Stimulated activated CD8-positive, alpha-beta memory T cell treated with anti-CD3 and anti-CD28 coated beads, Interleukin-7, amount 100 ng/mL, for 24 hours (primary cell): ENCODE data around the gene PATJ.
"Not testable (repeated sequence)": the region's sequence is repeated elsewhere in the genome, so short reads cannot be mapped to it uniquely, and the experiment has no call there.

Experiments used
- DNase-seq: peaks from one replicate; pipeline ENCODE4 v3.0.0-alpha.2; 2020; ENCODE audit warnings: low read depth

Gene PATJ

DNA sequence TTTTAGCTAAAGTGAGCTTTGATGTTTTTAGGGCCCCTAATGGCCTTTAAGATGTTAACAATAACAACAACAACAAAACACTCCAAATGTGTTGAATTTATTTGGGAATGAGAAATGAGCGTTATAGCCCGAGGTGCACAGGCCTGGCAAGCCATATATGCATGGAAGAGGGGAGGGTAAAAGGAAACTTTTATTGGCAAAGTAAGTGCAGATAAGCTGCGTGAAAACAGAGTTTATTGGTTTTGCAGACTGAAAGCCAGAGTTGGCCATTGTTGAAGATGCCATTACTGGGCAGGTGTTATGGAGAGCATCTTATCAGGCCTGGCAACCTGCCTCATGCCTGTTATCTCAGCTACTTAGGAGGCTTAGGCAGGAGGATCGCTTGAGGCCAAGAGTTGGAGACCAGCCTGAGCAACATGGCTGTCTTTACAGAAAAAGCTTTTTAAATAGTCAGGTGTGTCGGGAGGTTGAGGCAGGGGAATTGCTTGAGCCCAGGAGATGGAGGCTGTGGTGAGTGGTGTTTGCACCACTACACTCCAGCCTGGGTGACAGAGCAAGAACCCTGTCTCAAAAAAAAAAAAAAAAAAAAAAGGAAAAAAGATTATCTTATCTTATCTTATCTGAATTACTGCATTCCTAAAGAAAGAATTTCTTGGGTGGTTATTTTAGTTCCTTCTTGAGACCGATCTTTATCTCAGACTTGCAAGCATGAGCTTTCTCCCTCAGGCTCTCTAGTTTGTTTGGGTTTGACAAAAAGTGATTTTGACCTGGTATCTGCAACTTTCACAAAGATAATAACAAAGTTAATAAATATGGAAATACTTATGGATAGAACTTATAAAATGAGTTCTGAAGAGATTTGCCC, 1.7 kb downstream of the PATJ start:
- DNase-seq: no peak

DNA sequence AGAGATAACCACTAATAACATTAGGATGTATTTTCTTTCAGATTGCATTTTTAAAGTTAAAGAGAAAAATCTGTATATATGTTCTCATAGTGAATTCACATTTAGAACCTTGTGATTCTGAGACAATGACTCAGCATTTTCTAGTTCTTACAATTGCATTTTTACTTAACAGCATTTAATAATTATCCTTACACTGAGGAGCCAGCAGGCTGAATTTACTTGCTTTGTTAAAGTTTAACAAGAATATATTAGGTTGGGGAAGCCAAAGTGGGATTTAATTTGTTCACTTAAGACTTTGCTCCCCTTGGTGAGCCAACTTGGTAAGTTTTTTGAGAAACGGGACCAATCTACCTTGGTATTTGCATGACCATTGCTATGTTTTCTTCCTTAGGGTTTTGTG, 4.5 kb downstream of the PATJ start:
- DNase-seq: no peak

DNA sequence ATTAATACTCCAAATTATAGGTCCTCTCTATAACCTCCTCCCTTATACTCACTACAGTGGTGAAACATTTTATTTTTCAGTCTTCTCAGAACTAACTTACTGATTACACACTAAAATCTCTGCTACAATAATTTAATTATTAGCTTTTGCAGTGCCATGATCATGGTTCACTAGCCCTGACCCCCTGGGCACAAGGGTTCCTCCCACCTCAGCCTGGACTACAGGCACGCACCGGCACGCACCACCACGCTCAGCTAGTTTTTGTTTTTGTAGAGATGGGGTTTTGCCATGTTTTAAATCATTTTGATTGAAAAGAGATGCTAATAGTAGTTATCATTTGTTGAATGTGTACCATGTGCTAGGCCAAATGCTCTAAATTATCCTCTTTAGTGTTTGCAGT, 6.3 kb downstream of the PATJ start:
- DNase-seq: no peak

DNA sequence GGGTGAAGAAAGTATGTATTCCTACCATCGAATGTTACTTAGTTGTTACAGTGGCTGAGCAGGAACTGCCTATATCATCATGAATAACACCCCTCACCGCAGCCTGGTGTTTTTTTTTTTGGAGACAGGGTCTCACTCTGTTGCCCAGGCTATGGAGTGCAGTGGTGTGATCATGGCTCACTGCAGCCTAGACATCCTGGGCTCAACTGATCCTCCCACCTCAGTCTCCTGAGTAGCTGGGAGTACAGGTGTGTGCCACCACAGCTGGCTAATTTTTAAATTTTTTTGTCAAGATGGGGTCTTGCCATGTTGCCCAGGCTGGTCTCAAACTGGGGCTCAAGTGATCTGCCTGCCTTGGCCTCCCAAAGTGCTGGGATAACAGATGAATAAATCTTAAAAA, 7.3 kb downstream of the PATJ start:
- DNase-seq: no peak

DNA sequence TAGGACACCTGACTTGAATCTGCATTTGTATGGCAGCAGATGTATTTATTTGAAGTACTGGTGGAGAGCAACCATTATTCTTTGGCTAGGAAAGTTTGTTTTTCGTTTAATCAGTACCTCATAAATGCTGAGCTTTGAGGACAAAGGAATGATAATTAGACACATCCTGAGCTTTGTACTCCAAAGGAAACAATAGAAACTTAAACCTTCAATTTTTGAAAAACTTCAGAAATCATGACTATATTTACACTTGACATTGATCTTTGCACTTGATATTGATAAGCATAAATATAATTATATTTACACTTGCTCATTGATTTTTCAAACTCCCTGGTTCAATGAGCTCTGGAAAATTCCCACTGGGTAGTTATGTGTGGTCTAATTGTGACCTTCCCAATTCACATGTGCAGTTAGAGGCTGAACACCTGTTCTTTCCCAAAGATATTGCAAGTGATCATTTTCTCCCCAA, 10.7 kb downstream of the PATJ start:
- DNase-seq: no peak

DNA sequence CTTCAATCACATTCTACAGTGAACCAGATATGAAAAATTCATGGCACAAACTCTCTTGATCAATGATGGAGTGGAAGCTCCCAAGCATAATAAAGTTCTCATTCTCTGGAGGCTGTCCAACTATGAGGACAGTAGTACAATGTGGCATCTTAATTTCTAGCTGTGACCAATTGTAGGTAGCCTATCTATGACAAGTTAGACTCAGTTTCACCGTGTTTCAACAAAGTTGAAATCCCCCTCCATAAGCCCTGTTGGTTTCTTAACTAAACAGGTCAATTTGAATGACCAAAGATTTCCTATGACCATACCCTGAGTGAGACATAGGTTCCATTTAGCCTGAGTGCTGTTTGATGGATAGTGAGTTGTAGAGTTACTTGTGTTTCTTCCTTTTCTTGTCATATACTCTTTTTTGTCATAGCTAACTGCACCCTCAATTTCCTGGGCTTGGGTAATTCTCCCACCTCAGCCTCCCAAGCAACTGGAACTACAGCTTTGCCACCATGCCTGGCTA, 11.8 kb downstream of the PATJ start:
- DNase-seq: no peak

DNA sequence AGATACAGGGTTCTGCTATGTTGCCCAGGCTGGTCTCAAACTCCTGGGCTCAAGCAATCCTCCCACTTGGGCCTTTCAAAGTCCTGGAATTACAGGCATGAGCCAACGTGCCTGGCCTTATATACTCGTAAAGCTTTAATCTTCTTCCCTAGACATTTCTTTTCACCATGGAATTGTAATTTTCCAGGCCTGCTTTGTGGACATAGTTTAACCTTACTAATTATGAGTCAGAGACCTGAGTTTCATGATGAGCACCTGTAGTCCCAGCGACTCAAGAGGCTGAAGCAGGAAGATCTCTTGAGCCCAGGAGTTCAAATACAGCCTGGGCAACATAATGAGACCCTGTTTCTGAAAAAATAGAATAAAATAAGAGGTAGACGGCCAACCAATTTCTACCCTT, 12.3 kb downstream of the PATJ start:
- no peak for DNase-seq

DNA sequence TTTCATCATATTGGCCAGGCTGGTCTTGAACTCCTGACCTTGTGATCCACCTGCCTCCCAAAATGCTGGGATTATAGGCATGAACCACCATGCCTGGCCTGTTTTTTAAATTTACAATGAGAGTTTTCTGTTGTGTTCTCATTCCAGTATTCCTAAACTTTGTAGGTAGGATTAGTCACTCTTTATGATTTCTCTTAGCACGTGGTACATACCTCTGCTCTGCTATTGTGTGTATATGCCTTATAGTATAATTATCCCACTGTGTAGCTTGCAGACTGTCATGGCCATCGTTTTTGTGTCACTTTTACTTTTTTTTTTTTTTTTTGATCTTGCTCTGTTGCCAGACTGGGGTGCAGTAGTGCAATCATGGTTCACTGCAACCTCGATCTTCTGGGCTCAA, 14.5 kb downstream of the PATJ start:
- DNase-seq: no peak

DNA sequence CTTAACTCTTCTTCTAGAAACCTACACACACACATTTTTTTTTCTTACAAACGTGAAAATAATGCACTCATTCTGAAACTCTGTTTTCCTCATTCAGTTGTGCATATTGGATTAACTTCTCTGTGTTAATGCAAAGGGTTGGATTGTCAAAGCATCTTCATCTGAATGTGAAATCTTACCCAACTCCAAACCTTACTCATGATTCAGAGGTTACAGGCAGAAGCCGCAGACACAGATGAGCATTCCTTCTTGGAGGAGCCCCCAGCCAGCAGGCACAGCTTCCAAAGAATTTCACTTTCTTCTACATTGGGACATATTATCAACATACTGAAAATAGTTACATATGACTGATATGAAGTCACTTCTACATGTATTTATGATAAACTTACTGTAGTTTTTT, 15.7 kb downstream of the PATJ start:
- no peak for DNase-seq

DNA sequence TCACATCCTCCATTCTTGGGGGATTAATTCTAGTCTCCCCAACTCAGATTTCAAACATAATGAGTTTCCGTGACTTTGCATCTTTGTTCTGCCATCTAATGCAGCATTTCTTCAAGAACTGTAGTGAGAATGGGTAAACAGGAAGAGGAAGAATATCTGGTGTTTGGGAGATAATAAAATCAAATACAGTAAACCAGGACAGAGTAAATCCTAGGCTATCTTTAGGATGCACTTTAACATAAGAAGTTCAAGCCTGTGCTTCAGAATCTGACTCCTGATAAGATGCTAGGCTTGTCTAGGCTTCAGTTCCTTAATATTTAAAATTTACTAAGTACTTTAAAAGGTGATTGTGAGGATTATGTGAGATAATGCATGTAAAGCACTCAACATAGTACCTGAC, 27.9 kb downstream of the PATJ start:
- no peak for DNase-seq

DNA sequence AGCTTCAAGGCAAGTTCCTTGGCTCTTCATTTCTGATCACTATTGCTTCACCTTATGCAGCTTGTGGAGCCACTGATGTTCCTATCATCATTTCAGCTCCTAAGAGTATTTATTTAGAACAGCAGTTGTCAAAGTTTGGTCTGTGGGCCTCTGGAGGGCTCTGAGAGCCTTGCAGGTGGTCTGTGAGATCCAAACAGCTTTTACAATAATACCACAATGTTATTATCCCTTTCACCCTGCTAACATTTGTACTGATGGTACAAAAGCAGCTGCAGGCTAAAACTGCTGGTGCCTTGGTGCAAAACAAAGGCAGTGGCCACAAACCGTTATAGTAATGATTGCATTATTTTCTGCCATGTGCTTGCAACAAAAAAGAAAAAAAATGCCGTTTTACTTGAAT, 33.8 kb downstream of the PATJ start:
- no peak for DNase-seq

DNA sequence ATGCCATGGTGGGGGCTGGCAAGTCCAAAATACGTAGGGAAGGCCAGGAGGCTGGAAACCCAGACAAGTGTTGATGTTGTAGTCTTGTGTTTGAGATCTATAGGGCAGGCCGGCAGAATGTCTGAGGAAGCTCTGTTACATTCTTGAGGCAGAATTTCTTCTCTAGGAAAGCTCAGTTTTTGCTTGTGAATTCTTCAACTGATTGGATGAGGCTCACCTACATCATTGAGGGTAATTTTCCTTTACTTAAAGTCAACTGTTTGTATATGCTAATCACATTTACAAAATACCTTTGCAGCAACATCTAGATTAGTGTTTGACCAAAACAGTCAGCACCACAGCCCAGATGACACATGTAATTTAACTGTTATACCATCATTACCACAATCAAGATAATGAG, 37.0 kb downstream of the PATJ start:
- no peak for DNase-seq

DNA sequence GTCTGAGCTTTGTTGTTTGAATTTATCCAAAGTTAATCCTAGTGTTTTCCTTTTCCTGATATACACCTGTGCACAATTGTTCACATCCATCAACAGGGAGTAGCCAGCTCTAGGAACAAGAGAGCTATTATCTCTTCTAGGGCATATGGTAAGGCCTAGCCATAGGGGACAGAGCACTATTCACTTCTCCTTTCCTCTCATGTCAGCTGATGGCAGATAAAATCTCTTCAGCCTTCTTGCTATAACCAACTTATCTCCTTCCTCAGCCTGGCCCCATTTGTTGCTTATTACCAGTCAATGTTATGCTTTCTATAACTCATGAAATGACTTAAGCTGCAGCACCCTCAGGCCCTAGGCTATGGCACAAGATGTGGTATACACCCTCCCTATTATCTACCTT, 38.9 kb downstream of the PATJ start:
- DNase-seq: no peak

DNA sequence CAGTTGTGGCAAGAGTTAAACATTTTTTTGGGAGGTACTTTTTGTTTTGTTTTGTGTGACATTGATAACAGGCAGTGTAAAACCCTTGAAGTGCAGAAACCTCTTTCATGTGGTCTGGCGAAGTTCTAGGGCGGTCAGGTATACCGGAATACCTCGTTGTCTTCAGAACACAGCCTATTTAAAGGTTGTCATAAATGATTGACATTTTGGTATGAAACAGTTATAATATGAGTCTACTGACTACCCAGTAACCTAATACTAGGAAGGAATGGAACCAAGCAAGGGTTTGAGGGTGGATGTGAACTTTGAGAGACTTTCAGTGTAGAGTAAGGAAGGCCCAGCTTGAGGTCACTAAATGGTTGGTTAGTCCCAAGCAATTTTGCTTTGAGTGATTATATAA, 40.5 kb downstream of the PATJ start:
- no peak for DNase-seq

DNA sequence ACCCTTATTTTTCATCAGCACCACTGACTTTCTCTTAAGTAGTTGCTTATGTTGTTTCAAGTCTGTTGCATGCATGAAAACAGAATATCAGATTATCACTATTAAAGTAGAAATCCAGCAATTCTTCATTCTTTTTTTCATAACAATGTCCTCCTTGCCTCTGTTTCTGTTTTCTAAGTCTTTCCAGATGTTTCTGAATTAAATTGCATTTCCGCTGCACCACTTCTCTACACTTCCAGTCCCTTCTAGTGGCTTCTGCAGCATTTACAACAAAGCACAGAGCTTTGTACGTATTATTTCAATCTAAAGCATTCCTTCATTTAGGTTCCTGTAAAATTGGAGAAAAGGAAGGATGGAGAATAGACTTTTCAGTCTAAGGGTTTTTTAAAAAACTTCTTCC, 42.4 kb downstream of the PATJ start:
- DNase-seq: no peak

DNA sequence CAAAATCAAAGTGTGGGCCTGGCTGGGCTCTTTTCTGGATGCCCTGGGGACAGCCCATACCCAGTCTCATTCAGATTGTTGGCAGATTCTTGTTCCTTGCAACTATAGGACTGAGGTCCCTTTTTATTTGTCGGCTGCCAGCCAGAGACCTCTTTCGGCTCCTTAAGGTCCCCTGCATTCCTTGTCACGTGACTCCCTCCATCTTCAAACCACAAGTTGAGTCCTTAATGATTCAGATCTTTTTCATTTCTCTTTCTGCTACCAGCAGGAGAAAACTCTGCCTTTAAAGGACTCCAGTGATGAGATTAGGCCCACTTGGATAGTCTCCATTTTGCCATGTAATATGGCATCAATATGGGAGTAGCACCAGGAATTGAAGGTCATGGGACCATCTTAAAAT, 48.6 kb downstream of the PATJ start:
- no peak for DNase-seq

DNA sequence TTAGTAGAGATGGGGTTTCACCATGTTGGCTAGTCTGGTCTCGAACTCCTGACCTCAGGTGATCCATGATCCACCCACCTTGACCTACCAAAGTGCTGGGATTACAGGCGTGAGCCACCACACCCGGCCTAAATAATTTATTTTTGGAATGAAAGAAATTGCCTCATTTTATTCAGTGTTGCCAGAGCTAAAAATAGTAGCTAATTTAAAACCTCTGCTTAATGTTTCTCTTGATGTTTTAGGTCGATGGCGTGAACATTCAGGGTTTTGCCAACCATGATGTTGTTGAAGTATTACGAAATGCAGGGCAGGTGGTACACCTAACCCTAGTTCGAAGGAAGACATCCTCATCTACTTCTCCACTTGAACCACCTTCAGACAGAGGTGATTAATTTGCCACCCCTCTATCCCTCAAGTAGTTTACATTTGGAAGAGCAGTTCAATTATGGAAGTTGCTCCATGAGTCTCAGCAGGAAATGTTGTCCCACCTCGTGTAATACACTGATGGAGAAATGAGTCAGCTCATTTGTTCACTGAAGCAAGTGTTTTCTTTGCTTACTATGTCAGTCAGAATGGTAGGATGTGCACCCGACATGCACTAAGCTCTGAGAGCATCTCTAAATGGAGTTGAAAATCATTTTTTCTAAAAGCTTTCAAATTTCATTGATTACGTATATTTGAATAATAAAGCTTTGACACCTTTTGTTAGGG, 54.9 kb downstream of the PATJ start:
- no peak for DNase-seq

DNA sequence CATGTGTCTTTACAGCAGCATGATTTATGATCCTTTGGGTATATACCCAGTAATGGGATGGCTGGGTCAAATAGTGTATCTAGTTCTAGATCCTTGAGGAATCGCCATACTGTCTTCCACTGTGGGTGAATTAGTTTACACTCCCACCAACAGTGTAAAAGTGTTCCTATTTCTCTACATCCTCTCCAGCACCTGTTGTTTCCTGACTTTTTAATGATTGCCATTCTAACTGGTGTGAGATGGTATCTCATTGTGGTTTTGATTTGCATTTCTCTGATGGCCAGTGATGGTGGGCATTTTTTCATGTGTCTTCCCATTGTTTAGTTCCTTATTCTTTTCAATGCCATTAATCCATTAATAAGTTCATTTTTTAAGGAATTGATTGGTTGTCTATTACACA, 58.8 kb downstream of the PATJ start:
- DNase-seq: not testable (repeated sequence)

DNA sequence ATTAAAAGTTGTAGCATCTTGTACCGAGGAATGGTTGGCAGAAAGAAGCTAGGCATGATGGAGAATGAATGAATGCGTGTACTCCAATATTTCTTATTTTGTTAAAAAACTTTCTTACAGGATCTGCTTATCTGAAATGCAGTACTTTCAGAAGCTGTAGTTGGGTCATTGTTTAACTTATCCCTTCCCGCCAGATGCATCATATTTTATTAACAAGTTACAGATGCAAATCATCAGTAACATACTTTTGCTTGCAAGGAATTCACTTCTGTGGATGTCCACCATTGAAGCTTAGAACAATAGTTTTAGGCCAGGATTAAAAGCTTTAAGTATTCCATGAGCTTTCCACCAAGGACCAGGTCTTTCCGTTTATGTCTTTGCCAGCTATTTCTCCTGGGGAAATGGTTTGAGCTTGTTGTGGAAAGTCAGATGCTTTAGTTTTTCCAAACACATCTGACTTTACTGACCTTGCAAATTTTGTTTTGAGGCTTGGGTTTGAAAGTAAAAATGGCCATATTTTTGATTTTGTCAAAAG, 65.4 kb downstream of the PATJ start:
- no peak for DNase-seq

DNA sequence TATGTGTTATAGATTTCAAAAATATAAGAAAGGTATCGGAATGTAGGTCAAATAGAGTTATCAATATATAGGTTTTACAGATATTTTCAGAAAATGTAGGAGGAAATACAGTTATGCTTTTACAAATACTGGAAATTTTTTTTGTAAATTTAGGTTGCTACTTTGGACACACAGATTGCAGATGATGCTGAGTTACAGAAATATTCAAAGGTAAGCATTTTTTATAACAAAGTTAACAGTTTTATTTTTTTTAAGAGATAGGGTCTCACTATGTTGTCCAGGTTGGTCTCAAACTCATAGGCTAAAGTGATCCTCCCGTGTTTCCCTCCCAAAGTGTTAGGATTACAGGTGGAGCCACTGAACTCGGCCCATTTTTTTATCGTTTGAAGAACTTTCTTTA, 66.0 kb downstream of the PATJ start:
- DNase-seq: no peak

DNA sequence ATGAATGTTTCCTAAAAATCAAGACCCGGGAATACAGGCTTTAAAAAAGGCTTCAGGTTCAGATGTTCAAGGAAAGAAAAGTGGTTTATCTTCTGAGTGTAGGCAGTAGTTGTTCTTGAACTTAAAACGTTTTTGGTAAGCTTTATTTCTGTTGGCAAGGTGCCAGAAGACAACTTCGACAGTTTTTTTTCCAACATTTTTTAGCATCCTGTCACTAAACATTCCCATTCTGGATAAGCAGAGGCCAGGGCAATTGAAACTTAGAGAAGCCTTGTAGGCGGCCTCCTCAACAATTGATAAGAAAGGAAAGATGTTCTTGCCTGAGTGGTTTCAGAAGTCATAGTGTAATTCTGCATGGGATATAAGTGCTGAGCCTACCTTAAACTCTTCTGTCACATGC, 66.7 kb downstream of the PATJ start:
- no peak for DNase-seq

DNA sequence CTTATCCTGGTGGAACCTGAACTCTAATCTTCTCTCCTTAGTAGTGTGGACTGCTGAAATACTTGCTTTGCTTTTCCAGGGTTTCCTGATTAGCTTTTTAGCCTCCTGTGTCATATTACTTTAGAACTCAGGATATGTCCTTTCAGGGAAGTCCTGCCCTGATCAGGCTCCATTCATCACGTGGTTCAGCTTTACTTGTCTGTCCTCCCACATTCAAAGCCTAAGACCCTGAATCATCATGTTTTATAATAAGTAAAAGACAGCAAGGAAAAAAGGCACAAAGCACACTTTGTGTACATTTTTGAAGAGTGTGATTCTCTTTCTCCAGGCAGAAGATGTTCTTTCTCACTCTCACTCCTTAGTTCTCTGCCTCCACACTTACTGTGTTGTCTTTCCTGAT, 70.6 kb downstream of the PATJ start:
- DNase-seq: no peak

DNA sequence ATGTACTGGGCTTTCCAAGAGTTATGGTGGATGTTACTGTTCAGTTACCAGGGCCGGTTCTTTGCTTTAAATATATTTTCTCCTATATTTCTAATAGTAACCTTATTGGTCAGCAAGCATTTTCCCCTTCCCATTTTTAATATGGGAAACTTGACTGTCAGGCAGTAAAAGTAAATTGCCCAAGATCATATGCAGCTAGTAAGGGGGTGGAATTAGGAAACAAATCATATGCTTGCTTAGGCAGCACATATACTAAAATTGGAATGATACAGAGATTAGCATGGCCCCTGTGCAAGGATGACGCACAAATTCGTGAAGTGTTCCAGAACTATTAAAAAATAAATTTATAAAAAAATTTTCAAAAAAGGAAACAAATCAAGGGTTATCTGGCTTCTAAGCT, 73.9 kb downstream of the PATJ start:
- no peak for DNase-seq
